Stomach (tissue), 4 donors: ENCODE data around the gene CDK12.
"Not testable (repeated sequence)": the region's sequence is repeated elsewhere in the genome, so short reads cannot be mapped to it uniquely, and the experiment has no call there.

Experiments
- CTCF ChIP-seq, 7 experiments: fragments of 450-650 bp in 4 of 7; fragments of 200-600 bp in 3 of 7; sonication (generic) in 3 of 7; IDR thresholded peaks; one replicate each; pipeline ENCODE4 v1.5.1; 2016 to 2019; ENCODE audit warnings: antibody characterized with exemption in 7 of 7, control low read depth in 2 of 7, mild to moderate bottlenecking in 1 of 7
- EP300 ChIP-seq: sonication (generic); formaldehyde crosslinking; IDR thresholded peaks from one replicate; pipeline ENCODE4 v1.6.1; 2017; ENCODE audit warnings: antibody characterized with exemption
- POLR2AphosphoS5 ChIP-seq, 3 donors: sonication (generic); formaldehyde crosslinking; IDR thresholded peaks; one replicate each; pipeline ENCODE4 v1.6.1; 2016; ENCODE audit warnings: antibody characterized with exemption in 3 of 3

- not testable (repeated sequence) for TF ChIP-seq EP300; CTCF (IDR thresholded peaks at IDR 0.05); POLR2AphosphoS5 (IDR thresholded peaks at IDR 0.05)
Observed at GRCh38 chr17:39544361-39544760, 83.1 kb downstream of the CDK12 start.
